ENCODE data around the gene MYRF.
A peak's percentile ranks its signal among the peaks of the same experiment; 100 is the strongest.

Gene MYRF

DNA sequence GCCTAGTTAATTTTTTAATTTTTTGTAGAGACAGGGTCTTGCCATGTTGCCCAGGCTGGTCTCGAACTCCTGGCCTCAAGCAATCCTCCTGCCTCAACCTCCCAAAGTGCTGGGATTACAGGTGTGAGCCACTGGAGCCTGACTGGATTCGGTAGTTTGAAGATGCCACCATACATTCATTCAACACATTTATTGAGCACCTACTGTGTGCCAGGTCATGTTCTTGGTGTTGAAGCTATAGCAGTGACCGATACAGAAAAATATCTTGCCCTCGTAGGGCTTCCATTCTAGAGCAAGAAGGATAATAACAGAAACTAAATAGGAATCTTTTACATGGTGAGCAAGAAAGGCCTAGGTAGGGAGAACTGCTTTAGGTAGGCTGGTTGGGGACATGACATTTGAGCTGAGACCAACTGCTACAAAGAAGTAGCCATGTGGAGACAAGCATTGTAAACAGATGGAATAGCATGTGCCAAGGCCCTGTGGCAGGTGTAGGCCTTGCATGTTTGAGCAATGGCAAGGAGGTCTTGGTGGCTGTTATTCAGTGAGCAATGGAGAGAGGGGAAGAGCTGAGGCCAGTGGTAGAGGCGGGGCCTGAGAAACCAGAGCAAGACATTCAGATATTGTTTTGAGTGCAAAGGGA is 1.7 kb upstream of the MYRF start:
- H3K9me3 Mint-ChIP-seq: no peaks in the 10 kb centered on the region
- H3K27ac Mint-ChIP-seq: no peak overlapping the region
- H3K4me3 Mint-ChIP-seq: no peak overlapping the region
- peaks cover 48% of the 10 kb centered on the region for H3K27me3 Mint-ChIP-seq
- H3K4me1 Mint-ChIP-seq (ENCODE audit: low read depth): peaks cover 56% of the 10 kb centered on the region
- intact Hi-C loops (cut with micrococcal nuclease): no loop called here
- H3K36me3 Mint-ChIP-seq (ENCODE audit: low read depth): peaks cover 11% of the 10 kb centered on the region

GRCh38 chr11:61751384-61751783 is 1.1 kb upstream of the MYRF start:
- Mint-ChIP-seq H3K27me3 (peaks cover 48% of the 10 kb centered on the region), H3K4me3 (no peak overlapping the region), H3K4me1 (ENCODE audit: low read depth) (peaks cover 62% of the 10 kb centered on the region), H3K27ac (no peak overlapping the region), H3K9me3 (no peaks in the 10 kb centered on the region), H3K36me3 (ENCODE audit: low read depth) (peaks cover 5% of the 10 kb centered on the region)
- intact Hi-C loops (cut with micrococcal nuclease): no loop called here

- Mint-ChIP-seq H3K4me1 (ENCODE audit: low read depth) (peaks cover 63% of the 10 kb centered on the region), H3K27ac (peak overlapping the region; percentile 64), H3K27me3 (peaks cover 48% of the 10 kb centered on the region), H3K36me3 (ENCODE audit: low read depth) (no peaks in the 10 kb centered on the region), H3K9me3 (no peaks in the 10 kb centered on the region), H3K4me3 (peak overlapping the region; percentile 73)
- intact Hi-C loops (cut with micrococcal nuclease): loop anchor here (1.0 kb wide), 1 partner anchor 23 kb away; no protein-coding TSS in a partner anchor
Measured at GRCh38 chr11:61752925-61753521, 587 bp downstream of the MYRF start.

DNA sequence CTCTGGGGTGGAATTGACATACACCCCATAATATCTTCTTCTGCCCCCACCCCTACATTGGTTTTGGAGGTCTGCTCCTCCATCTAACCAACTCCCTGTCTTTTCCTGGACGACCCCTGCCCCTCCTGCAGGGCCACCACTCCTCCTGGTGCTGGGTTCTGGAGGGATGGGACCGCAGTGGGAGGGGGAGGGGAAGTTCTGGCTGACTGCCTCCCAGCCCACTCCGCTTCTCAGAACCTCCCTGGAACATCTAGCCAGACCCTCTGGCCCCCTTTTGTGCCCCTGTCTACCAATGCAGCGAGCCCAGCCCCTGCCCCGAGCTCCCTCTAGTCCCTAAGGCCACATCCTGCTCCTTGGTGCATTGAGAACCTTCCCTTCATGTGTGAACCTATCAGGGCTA is 1.2 kb downstream of the MYRF start:
- Mint-ChIP-seq H3K27ac (no peak overlapping the region), H3K4me1 (ENCODE audit: low read depth) (peaks cover 57% of the 10 kb centered on the region), H3K27me3 (peaks cover 43% of the 10 kb centered on the region), H3K4me3 (peak overlapping the region; percentile 73), H3K9me3 (no peaks in the 10 kb centered on the region), H3K36me3 (ENCODE audit: low read depth) (no peaks in the 10 kb centered on the region)
- intact Hi-C loops (cut with micrococcal nuclease): no loop called here

GRCh38 chr11:61754534-61755482 is 2.4 kb downstream of the MYRF start:
- Mint-ChIP-seq H3K27me3 (peaks cover 42% of the 10 kb centered on the region), H3K4me3 (no peak overlapping the region), H3K27ac (no peak overlapping the region), H3K36me3 (ENCODE audit: low read depth) (no peaks in the 10 kb centered on the region), H3K4me1 (ENCODE audit: low read depth) (peaks cover 46% of the 10 kb centered on the region), H3K9me3 (no peaks in the 10 kb centered on the region)
- intact Hi-C loops (cut with micrococcal nuclease): no loop called here

DNA sequence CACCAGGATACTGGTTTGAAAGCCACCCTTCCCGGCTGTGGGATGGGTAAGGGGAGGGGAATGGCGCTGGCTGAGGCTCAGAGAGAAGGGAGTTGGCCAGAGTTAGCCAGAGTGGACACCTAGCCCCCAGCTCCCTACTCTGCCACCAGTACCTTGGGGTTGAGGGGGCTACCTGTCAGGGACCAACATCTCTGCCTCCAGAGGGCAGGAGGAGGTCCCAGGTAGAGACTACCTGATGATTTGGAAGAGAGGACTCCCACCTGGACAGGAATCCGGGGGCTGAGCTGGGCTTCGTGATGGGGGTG is 3.7 kb downstream of the MYRF start:
- peaks cover 38% of the 10 kb centered on the region for H3K4me1 Mint-ChIP-seq (ENCODE audit: low read depth)
- H3K27ac Mint-ChIP-seq: peak overlapping the region; percentile 72
- no peaks in the 10 kb centered on the region for H3K9me3 Mint-ChIP-seq
- no peaks in the 10 kb centered on the region for H3K36me3 Mint-ChIP-seq (ENCODE audit: low read depth)
- H3K27me3 Mint-ChIP-seq: peaks cover 38% of the 10 kb centered on the region
- intact Hi-C loops (cut with micrococcal nuclease): no loop called here
- no peak overlapping the region for H3K4me3 Mint-ChIP-seq

DNA sequence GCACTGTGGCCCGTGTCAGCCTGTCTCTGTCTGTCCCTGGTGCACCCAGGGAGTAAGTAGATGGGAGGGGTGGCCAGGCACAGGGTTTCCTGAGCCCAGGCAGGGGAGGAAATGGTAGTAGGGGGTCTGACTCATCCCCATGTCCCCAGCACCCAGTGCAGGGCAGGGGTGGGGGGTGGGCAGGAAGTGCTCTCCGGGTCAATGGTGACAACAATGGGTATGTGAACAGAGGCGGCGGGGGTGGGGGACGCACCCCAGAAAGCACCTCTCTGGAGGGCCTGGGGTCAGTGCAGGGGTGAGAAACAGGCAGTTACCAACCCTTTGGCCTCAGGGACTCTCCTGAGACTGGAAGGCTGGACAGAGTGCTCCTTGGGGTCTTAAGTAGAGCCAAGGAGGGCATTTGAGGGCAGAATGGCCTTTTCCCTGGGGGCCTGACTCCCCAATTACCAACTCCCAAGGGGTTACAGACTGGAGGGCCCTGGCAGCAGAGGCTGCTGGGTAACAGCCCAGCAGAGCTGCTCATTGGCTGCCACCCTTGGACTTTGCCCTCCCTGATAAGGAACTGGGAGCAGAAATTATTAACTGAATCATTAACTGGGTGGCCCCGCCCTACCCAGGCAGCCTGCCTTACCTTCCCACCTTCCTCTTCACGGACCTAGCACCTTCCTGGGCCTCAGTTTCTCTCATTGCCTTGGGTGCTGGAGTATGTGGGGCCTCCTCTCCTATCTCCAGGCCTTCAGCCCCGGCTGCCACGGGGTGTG is 4.2 kb downstream of the MYRF start:
- Mint-ChIP-seq H3K27ac (peak overlapping the region; percentile 72), H3K4me3 (no peak overlapping the region), H3K9me3 (no peaks in the 10 kb centered on the region), H3K4me1 (ENCODE audit: low read depth) (peaks cover 35% of the 10 kb centered on the region), H3K36me3 (ENCODE audit: low read depth) (no peaks in the 10 kb centered on the region), H3K27me3 (peaks cover 34% of the 10 kb centered on the region)
- intact Hi-C loops (cut with micrococcal nuclease): no loop called here

GRCh38 chr11:61757213-61757862 is 4.9 kb downstream of the MYRF start:
- intact Hi-C loops (cut with micrococcal nuclease): no loop called here
- Mint-ChIP-seq H3K4me3 (no peak overlapping the region), H3K27me3 (peaks cover 36% of the 10 kb centered on the region), H3K4me1 (ENCODE audit: low read depth) (peaks cover 35% of the 10 kb centered on the region), H3K9me3 (no peaks in the 10 kb centered on the region), H3K36me3 (ENCODE audit: low read depth) (no peaks in the 10 kb centered on the region), H3K27ac (peak overlapping the region; percentile 72)

GRCh38 chr11:61760946-61761345 is 8.5 kb downstream of the MYRF start:
- intact Hi-C loops (cut with micrococcal nuclease): no loop called here
- Mint-ChIP-seq H3K27me3 (peaks cover 32% of the 10 kb centered on the region), H3K27ac (no peak overlapping the region), H3K9me3 (no peaks in the 10 kb centered on the region), H3K4me1 (ENCODE audit: low read depth) (peaks cover 15% of the 10 kb centered on the region), H3K4me3 (no peak overlapping the region), H3K36me3 (ENCODE audit: low read depth) (no peaks in the 10 kb centered on the region)

DNA sequence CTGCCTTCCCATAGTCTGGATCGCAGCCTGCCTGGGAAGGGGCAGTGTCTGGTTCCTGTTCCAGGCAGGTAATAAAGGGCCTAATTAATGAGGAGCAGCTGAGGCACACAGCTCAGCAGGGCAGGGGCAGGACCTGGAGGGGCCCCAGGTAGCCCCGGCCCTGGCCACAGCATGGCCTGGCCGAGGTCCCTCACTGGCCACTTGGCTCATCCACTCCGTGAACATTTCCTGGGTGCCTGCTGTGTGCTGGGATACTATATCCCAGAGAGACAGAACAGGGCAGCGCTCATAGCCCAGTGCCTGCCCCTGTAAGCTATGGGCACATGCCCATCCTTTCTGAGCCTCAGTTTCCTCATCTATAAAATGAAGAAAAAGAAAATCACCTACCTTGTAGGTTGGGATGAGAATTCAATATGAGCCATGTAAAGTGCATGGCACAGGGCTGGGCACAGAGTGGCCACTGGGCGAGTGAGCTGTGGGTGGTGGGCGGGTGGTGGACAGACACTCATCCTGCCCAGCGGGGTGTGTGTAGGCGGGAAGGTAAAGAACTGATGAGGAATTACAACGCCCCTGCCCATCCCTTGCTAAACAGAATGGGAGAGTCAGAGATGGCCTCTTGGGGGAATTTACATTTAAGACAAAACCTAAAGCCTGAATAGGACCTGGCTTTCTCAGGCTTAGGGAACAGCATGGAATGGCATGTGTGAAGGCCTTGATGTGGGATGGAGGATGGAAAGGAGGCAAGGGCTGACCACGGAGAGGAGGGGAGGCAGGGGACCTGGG is 9.2 kb downstream of the MYRF start:
- intact Hi-C loops (cut with micrococcal nuclease): no loop called here
- H3K4me3 Mint-ChIP-seq: no peak overlapping the region
- no peaks in the 10 kb centered on the region for H3K9me3 Mint-ChIP-seq
- H3K36me3 Mint-ChIP-seq (ENCODE audit: low read depth): no peaks in the 10 kb centered on the region
- H3K27me3 Mint-ChIP-seq: peaks cover 32% of the 10 kb centered on the region
- peaks cover 8% of the 10 kb centered on the region for H3K4me1 Mint-ChIP-seq (ENCODE audit: low read depth)
- no peak overlapping the region for H3K27ac Mint-ChIP-seq

DNA sequence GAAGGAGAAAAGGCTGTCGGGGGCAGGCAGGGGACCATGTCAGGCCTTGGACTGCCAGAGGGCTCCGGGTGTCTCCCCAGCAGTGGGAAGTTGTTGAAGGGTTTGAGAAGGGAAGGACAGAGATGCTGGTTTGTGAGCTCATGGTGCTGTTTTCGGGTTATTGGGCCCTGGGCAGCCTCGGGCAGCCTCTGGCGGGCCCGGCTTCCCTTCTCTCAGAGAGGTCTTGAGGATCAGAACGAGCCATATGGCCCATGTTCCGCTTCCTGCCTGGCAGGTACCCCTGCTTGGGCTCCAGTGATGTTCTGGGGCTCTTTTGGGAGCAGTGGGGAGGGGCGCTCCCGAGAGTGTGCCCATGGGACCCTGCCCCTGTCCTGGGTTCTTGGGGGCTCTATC is 9.8 kb downstream of the MYRF start:
- H3K4me3 Mint-ChIP-seq: no peak overlapping the region
- H3K9me3 Mint-ChIP-seq: no peaks in the 10 kb centered on the region
- peaks cover 2% of the 10 kb centered on the region for H3K4me1 Mint-ChIP-seq (ENCODE audit: low read depth)
- peaks cover 32% of the 10 kb centered on the region for H3K27me3 Mint-ChIP-seq
- no peak overlapping the region for H3K27ac Mint-ChIP-seq
- intact Hi-C loops (cut with micrococcal nuclease): no loop called here
- no peaks in the 10 kb centered on the region for H3K36me3 Mint-ChIP-seq (ENCODE audit: low read depth)

- intact Hi-C loops (cut with micrococcal nuclease): no loop called here
Measured at GRCh38 chr11:61762798-61763197, 10.4 kb downstream of the MYRF start.

More at GRCh38 chr11:61762798-61763197, 10.4 kb downstream of the MYRF start:
- Mint-ChIP-seq H3K9me3 (no peaks in the 10 kb centered on the region), H3K27ac (no peak overlapping the region), H3K4me3 (no peak overlapping the region), H3K27me3 (peaks cover 32% of the 10 kb centered on the region), H3K4me1 (ENCODE audit: low read depth) (no peaks in the 10 kb centered on the region), H3K36me3 (ENCODE audit: low read depth) (no peaks in the 10 kb centered on the region)
